Measurements from ENCODE around the gene PGRMC1. TPM values are rescaled to one million over a fixed set of nuclear protein-coding genes. Genes with fewer than 3 reads are reported as not detected.

PGRMC1 gene
- total and polyA plus RNA-seq, 9 of the 15 experiments (the other 6 are each of a cell fraction or from before 2014, with no cell fraction given): 27.4 to 115 (median 90.3) TPM

- peak; percentile 26; the same call in 1 of the 2 replicates for TF ChIP-seq ZBTB40 (IDR thresholded peaks at IDR 0.05)
- no peak for TF ChIP-seq ZBTB40 (CRISPR knock-in tag; IDR thresholded peaks at IDR 0.05)
- no peak for TF ChIP-seq KLF16 (IDR thresholded peaks at IDR 0.05)
- TF ChIP-seq ZBTB7A (IDR thresholded peaks at IDR 0.05; ENCODE audit: borderline replicate concordance, control insufficient read depth, low read depth, low read length): peak; percentile 48; the same call in 1 of the 2 replicates
- TF ChIP-seq ZBTB26 (CRISPR knock-in tag; IDR thresholded peaks at IDR 0.05): 0 out of 2 replicates have a peak, but pooled peaks have one; percentile 11
- no peak for TF ChIP-seq FOXA1 (IDR thresholded peaks at IDR 0.05; ENCODE audit: borderline replicate concordance)
- TF ChIP-seq ERF (CRISPR knock-in tag; IDR thresholded peaks at IDR 0.05): no peak
- TF ChIP-seq NRF1 (conservative IDR thresholded peaks at IDR 0.05 in 1 of 2, IDR thresholded peaks at IDR 0.05 in 1 of 2): peak; percentile 45 to 54
- peak; percentile 21; the same call in 1 of the 2 replicates for TF ChIP-seq RBFOX2 (IDR thresholded peaks at IDR 0.05; ENCODE audit: low read depth, low read length)
- peak in 1 of 2 experiments; percentile 62; a peak in 2 of 4 replicates for TF ChIP-seq HDAC1 (IDR thresholded peaks at IDR 0.05)
- TF ChIP-seq FOSL1 (tag; conservative IDR thresholded peaks at IDR 0.05): no peak
- TF ChIP-seq ZSCAN29 (IDR thresholded peaks at IDR 0.05): no peak
- TF ChIP-seq TAF1 (IDR thresholded peaks at IDR 0.05; ENCODE audit: control insufficient read depth, extremely low read depth, insufficient read depth, low read length, severe bottlenecking): no peak
- TF ChIP-seq GABPB1 (CRISPR knock-in tag; IDR thresholded peaks at IDR 0.05): 0 out of 2 replicates have a peak, but pooled peaks have one; percentile 12
- TF ChIP-seq KDM5B (IDR thresholded peaks at IDR 0.05; ENCODE audit: insufficient replicate concordance, low read depth, low read length): peak; percentile 54
- no peak for TF ChIP-seq KLF6 (CRISPR knock-in tag; IDR thresholded peaks at IDR 0.05; ENCODE audit: borderline replicate concordance)
- no peak; the same call in 1 of the 2 replicates for TF ChIP-seq MTA3 (IDR thresholded peaks at IDR 0.05; ENCODE audit: borderline replicate concordance)
Measured at GRCh38 chrX:119236623-119237561, 807 bp downstream of the PGRMC1 start (continued).

All from K562 (cell line).